HG03457 (cell line): Measurements from ENCODE around the gene CENPX.
"Not testable (repeated sequence)": the region's sequence is repeated elsewhere in the genome, so short reads cannot be mapped to it uniquely, and the experiment has no call there.

Source experiments
- ATAC-seq: cut with Tn5 transposase; IDR thresholded peaks from one replicate; pipeline ENCODE4 v1.9.1; 2021; ENCODE audit warnings: moderate number of reproducible peaks; ENCODE audit not compliant: unreplicated experiment

Gene CENPX

GRCh38 chr17:81983639-81984373 lies 38.9 kb downstream of the CENPX start:
- ATAC-seq, result no peak

GRCh38 chr17:81983011-81983638 lies 39.6 kb downstream of the CENPX start:
- no peak for ATAC-seq

GRCh38 chr17:81981511-81981910 lies 41.2 kb downstream of the CENPX start:
- ATAC-seq, result not testable (repeated sequence)

GRCh38 chr17:81980707-81981343 lies 41.9 kb downstream of the CENPX start:
- ATAC-seq, result no peak

GRCh38 chr17:81980122-81980521 lies 42.6 kb downstream of the CENPX start:
- no peak for ATAC-seq

GRCh38 chr17:81978524-81979298 lies 44.0 kb downstream of the CENPX start:
- ATAC-seq, result no peak

- ATAC-seq, result peak; percentile 69
Observed at GRCh38 chr17:81977211-81977808, 45.4 kb downstream of the CENPX start, which contains the start of gene ASPSCR1. ASPSCR1 (plus strand) TSS chr17:81977629; CDS start chr17:81977647, 18 bp downstream.

- no peak for ATAC-seq
Observed at GRCh38 chr17:81976332-81977210, 46.1 kb downstream of the CENPX start.

- ATAC-seq, result no peak
Observed at GRCh38 chr17:81973432-81973831, 49.2 kb downstream of the CENPX start.

- no peak for ATAC-seq
Observed at GRCh38 chr17:81968850-81969812, 53.5 kb downstream of the CENPX start.
